ENCODE data around the gene PSMB10. TPM values are rescaled to one million over a fixed set of nuclear protein-coding genes. Genes with fewer than 3 reads are reported as not detected.

The PSMB10 gene
- total RNA-seq, 1 experiment from 2014 or later: 24.5 TPM

DNA sequence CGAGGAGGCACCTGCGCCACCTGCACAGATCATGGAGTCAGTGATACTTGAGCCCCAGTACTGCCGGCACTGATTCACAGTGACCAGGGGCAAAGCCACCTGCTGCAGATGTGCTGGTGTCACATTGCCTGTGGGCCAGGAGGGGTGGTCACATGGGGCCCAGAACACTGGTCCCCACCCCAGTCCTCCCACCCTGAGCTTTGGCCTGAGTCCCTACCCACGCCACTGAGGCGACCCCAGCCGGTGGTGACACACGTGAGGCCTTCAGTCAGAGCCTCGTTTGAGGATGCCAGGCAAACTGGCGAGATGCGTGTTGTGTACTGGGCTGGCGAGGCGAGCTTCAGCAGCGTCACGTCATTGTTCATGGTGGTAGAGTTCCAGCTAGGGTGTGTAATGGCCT, 6.5 kb downstream of the PSMB10 start:
- Histone ChIP-seq H3K14ac (ENCODE audit: insufficient read depth, low read length) (no peak overlapping the region), H3K79me2 (ENCODE audit: insufficient read depth, low read length) (no peaks in the 10 kb centered on the region), H3K9me3 (ENCODE audit: control insufficient read depth, low read depth, low read length) (no peaks in the 10 kb centered on the region), H2BK5ac (ENCODE audit: insufficient read length, low read length) (no peak overlapping the region), H3K27me3 (ENCODE audit: insufficient read depth, low read length) (no peaks in the 10 kb centered on the region), H4K5ac (ENCODE audit: insufficient read length, low read depth, low read length) (no peak overlapping the region), H3K18ac (ENCODE audit: insufficient read length, low read depth, low read length) (no peak overlapping the region), H3K79me1 (ENCODE audit: insufficient read depth, low read depth, low read length, poor library complexity, severe bottlenecking) (no peaks in the 10 kb centered on the region), H3T11ph (ENCODE audit: low read length) (no peak overlapping the region), H3K56ac (ENCODE audit: insufficient read length, low read depth, low read length) (no peak overlapping the region), H2BK12ac (ENCODE audit: insufficient read length, low read depth, low read length) (no peak overlapping the region), H4K91ac (ENCODE audit: insufficient read length, low read depth, low read length) (no peak overlapping the region), H3K9ac (ENCODE audit: extremely low read depth, insufficient read length, low read length) (no peak overlapping the region), H3K27ac (ENCODE audit: insufficient read length, low read depth, low read length) (no peak overlapping the region), H3K4ac (ENCODE audit: low read depth, low read length) (no peak overlapping the region), H2AFZ (ENCODE audit: low read length) (no peak overlapping the region), H3K23me2 (ENCODE audit: insufficient read length, low read depth, low read length, poor library complexity, severe bottlenecking) (peaks cover 7% of the 10 kb centered on the region), H3K4me1 (ENCODE audit: insufficient read depth, low read length) (no peaks in the 10 kb centered on the region; the same call in 1 of the 2 replicates), H2BK20ac (ENCODE audit: low read depth, low read length, poor library complexity, severe bottlenecking) (no peak overlapping the region), H3K4me2 (ENCODE audit: insufficient read depth, insufficient read length, low read length) (no peak overlapping the region), H2AK5ac (ENCODE audit: insufficient read length, low read length) (no peak overlapping the region), H4K8ac (replicated peaks; ENCODE audit: insufficient read length, low read depth, low read length) (no peak overlapping the region), H3K23ac (ENCODE audit: insufficient read length, low read depth, low read length) (no peak overlapping the region), H4K20me1 (ENCODE audit: control insufficient read depth, insufficient read depth, insufficient read length) (no peaks in the 10 kb centered on the region), H2BK15ac (ENCODE audit: low read depth, low read length) (no peak overlapping the region), H2BK120ac (ENCODE audit: low read depth, low read length, poor library complexity, severe bottlenecking) (no peak overlapping the region)
- no CpG with 5 or more reads among the region's 14 CpGs for WGBS (ENCODE audit: extremely low coverage, insufficient read length, low lambda C conversion rate)
- Mint-ChIP-seq H3K9me3 (no peaks in the 10 kb centered on the region; a peak in 1 of 5 replicates), H3K27me3 (ENCODE audit: low read depth) (peaks cover 8% of the 10 kb centered on the region), H3K27ac (no peak overlapping the region), H3K36me3 (ENCODE audit: insufficient read depth in 1 of 3, low read depth in 3 of 3) (peaks cover 14 to 40% (median 15%) of the 10 kb centered on the region in 3 experiments), H3K4me1 (peaks cover 18 to 19% of the 10 kb centered on the region in 2 experiments), H3K4me3 (no peak overlapping the region)
- no peak for TF ChIP-seq CTCF (conservative IDR thresholded peaks at IDR 0.05)
- DNase-seq: no peak
